T-helper 1 cell treated with Interleukin-12 subunit alpha and Interleukin-12 subunit beta and Interleukin-4 antibody, amounts not matched to agents 30 μg/mL and 1 μg/mL, for 36 hours (primary cell): ENCODE data around the gene JAK2.
"Not testable (repeated sequence)": the region's sequence is repeated elsewhere in the genome, so short reads cannot be mapped to it uniquely, and the experiment has no call there.

Experiments
- H3K27ac Mint-ChIP-seq: one replicate; pipeline ENCODE4 v1.8.0; 2021; ENCODE audit warnings: mild to moderate bottlenecking, mixed read lengths
- H3K27me3 Mint-ChIP-seq: one replicate; pipeline ENCODE4 v1.8.0; 2021; ENCODE audit warnings: low read depth, mixed read lengths
- H3K36me3 Mint-ChIP-seq: one replicate; pipeline ENCODE4 v1.8.0; 2021; ENCODE audit warnings: low read depth, mixed read lengths
- H3K4me1 Mint-ChIP-seq: one replicate; pipeline ENCODE4 v1.8.0; 2021; ENCODE audit warnings: low read depth, mixed read lengths
- H3K4me3 Mint-ChIP-seq: one replicate; pipeline ENCODE4 v1.8.0; 2021; ENCODE audit warnings: mild to moderate bottlenecking, moderate library complexity, mixed read lengths
- H3K9me3 Mint-ChIP-seq: one replicate; pipeline ENCODE4 v1.8.0; 2021; ENCODE audit warnings: mixed read lengths

JAK2 gene

DNA sequence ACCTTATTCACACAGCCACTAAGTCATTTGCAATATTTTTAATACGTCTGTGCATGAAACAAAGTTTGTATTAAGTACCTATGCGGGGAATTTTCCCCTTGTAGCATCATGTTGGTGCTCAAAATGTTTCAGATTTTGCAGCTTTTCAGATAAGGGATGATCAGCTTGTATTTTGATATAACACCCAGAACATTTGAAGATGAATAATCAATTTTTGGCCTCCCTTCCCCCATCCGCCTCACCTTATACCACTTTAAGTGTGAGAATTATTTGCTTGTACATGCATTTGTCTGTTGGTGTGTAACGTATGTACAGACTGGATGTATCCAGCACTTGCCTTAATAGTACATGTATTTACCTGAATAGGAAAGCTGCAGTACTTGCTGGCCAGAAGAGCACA, 1.7 kb downstream of the JAK2 start:
- H3K4me3 Mint-ChIP-seq = no peak overlapping the region
- peaks cover 16% of the 10 kb centered on the region for H3K36me3 Mint-ChIP-seq
- no peaks in the 10 kb centered on the region for H3K27me3 Mint-ChIP-seq
- peaks cover 34% of the 10 kb centered on the region for H3K4me1 Mint-ChIP-seq
- peak overlapping the region; percentile 34 for H3K27ac Mint-ChIP-seq
- peaks cover 2% of the 10 kb centered on the region for H3K9me3 Mint-ChIP-seq

DNA sequence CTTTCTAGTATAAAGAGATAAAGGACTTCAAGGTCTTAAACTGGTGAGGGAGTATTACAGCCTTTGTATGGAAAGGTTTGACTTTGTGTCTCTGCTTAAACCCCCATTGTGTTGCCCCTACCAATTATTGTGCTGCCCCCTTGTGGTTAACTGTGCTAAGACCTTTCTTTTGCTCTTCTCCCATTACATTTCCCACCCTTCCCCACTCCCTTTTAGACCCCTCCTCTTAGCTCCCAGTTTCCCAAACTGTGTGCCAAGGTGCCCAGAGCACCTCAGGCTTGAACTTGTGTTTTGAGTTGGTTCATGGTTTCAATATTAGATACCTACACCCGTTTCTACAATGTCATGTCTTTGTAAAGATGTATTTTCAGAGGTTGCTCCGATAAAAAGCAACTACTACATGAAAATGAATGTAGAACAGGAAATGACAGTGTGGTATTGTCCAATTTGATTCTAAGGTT, 2.9 kb downstream of the JAK2 start:
- peaks cover 29% of the 10 kb centered on the region for H3K36me3 Mint-ChIP-seq
- H3K4me1 Mint-ChIP-seq = peaks cover 32% of the 10 kb centered on the region
- no peak overlapping the region for H3K27ac Mint-ChIP-seq
- peaks cover 13% of the 10 kb centered on the region for H3K9me3 Mint-ChIP-seq
- no peak overlapping the region for H3K4me3 Mint-ChIP-seq
- no peaks in the 10 kb centered on the region for H3K27me3 Mint-ChIP-seq

DNA sequence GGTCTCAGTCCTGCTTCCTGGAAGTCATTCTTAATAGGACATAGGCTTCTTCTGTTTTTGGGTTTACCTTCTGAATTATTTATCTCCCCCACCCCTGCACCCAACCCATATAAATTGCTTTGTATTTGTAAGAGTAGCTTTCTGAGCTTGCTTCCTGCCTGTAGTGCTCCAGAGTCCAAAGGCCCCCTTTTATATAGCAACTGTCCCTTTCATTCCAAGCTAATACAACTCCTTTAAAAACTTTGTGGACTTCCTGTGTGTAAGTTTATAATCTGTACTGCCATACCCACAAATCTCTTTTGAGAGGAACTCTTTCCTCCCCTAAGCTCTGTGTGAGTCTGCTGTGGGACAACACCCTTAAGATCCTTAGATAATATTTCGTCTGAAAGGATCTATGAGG, 7.8 kb downstream of the JAK2 start:
- Mint-ChIP-seq H3K4me3 (no peak overlapping the region), H3K27ac (peak overlapping the region; percentile 55), H3K4me1 (peaks cover 47% of the 10 kb centered on the region), H3K27me3 (no peaks in the 10 kb centered on the region), H3K36me3 (peaks cover 38% of the 10 kb centered on the region), H3K9me3 (peaks cover 21% of the 10 kb centered on the region)

DNA sequence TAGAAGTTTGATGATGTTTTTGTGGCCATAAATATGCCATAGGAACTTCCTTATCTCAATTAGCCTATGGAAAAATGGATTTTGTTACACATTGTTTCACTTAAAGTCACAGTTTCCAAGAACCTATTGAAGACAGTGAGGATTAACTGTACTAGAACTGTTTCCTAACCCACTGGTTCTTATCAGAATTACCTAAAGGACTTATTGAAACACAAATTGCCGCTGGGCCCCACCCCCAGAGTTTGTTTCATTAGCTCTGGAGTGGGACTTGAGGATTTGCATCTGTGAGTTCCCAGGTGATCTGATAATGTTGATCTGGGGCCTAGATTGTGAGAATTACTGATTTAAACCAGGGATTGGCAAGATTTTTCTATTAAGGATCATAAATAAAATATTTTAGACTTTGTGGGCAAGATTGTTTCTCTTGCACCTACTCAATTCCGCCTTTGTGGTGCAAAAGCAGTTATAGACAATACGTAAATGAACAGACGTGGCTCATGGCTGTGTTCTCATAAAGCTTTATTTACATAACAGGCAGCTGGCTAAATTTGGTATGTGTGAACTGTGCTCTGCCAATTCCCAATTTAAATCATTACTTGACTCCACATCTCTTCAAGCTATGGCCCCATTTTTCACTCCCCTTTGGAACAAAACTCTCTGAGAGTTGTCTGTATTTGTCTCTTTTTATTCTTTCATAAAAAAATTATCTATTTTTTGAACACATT, 9.3 kb downstream of the JAK2 start:
- Mint-ChIP-seq H3K4me1 (peaks cover 56% of the 10 kb centered on the region), H3K27me3 (no peaks in the 10 kb centered on the region), H3K4me3 (no peak overlapping the region), H3K27ac (no peak overlapping the region), H3K9me3 (peaks cover 21% of the 10 kb centered on the region), H3K36me3 (peaks cover 49% of the 10 kb centered on the region)

DNA sequence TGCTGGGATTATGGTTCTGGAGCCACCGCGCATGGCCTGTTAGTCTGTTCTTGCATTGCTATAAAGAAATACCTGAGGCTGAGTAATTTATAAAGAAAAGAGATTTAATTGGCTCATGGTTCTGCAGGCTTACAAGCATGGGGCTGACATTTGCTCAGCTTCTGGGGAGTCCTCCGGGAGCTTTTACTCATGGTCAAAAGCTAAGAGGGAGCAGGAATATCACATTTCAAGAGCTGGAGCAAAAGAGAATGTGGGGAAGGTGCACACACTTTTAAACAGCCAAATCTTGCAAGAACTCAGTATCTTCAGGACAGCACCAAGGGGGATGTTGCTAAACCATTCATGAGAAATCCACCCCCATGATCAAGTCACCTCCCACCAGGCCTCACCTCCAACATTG, 12.1 kb downstream of the JAK2 start:
- Mint-ChIP-seq H3K27me3 (no peaks in the 10 kb centered on the region), H3K4me3 (peak overlapping the region; percentile 14), H3K27ac (no peak overlapping the region), H3K36me3 (peaks cover 62% of the 10 kb centered on the region), H3K9me3 (peaks cover 21% of the 10 kb centered on the region), H3K4me1 (peaks cover 56% of the 10 kb centered on the region)

DNA sequence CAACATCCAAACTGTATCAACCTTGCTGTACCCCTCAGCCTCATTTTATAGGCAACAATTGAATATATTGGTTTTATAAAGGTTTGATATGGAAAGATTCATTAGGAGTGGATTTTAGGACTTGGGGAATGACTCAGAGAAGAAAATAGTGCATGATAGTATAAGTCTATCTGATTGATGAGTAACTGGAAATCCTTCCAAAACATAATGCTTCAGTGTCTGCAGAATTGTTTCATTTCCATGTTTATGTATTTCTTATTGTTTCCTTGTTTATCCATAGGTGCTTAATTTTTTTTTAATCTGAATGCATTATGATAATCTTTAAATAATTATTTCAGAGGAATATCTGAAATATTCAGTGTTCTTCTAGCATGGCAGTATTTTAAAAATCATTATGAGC, 12.6 kb downstream of the JAK2 start:
- Mint-ChIP-seq H3K36me3 (peaks cover 60% of the 10 kb centered on the region), H3K4me1 (peaks cover 53% of the 10 kb centered on the region)

DNA sequence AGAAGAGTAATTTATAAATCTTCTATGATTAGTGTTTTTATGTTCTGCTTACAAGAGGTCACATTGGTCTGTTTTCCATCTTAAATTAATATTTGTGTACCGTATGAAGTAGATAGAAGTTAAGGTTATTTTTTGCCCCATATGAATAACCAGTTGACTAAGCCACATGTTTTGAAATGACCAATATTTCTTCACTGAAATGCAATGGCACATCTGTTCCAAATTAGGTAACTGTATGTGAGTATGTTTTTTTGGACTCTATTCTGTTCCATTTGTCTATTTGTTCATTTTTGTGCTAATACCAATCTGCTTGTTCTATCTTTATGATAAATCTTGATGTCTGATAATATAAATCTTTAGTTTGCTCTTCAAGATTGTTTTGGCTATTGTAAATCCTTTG, 17.7 kb downstream of the JAK2 start:
- Mint-ChIP-seq H3K27ac (no peak overlapping the region), H3K36me3 (peaks cover 65% of the 10 kb centered on the region), H3K4me3 (no peak overlapping the region), H3K27me3 (no peaks in the 10 kb centered on the region), H3K9me3 (peaks cover 37% of the 10 kb centered on the region), H3K4me1 (peaks cover 29% of the 10 kb centered on the region)

More for the DNA sequence above, 12.6 kb downstream of the JAK2 start:
- peak overlapping the region; percentile 14 for H3K4me3 Mint-ChIP-seq
- no peak overlapping the region for H3K27ac Mint-ChIP-seq
- H3K9me3 Mint-ChIP-seq = peaks cover 20% of the 10 kb centered on the region
- H3K27me3 Mint-ChIP-seq = no peaks in the 10 kb centered on the region

DNA sequence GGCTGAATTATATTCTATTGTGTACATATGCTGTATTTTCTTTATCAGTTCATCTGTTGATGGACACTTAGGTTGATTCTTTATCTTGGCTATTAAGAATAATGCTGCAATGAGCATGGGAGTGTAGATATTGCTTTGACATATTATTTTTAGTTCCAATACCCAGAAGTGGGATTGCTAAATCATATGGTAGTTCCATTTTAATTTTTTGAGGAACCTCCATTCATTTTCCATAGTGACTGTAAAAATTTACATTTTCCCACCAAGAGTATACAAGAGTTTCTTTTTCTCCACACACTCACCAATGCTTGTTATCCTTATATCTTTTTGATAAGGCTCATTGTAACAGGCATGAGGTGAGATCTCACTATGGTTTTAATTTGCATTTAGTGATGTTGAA, 19.4 kb downstream of the JAK2 start:
- Mint-ChIP-seq H3K9me3 (peaks cover 37% of the 10 kb centered on the region), H3K27me3 (no peaks in the 10 kb centered on the region), H3K4me1 (peaks cover 29% of the 10 kb centered on the region), H3K27ac (no peak overlapping the region), H3K36me3 (peaks cover 59% of the 10 kb centered on the region), H3K4me3 (no peak overlapping the region)

DNA sequence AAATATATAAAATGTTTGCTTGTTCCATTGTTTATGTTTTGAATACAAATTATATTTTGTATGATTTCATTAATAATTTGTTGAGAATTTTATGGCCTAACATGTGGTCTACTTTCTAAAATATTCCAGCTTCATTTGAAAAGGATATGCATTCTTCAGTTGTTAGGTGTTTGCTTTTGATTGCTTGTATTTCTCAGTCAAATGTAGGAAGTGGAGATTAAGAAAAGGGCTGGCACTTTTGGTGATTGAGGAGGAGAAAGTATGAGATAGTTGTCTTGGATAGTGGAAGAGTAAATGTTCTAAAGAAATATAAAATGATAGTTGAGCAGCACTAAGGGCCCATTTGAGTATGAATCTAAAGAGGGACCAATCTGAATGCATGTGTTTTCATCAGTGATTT, 23.1 kb downstream of the JAK2 start:
- Mint-ChIP-seq H3K27ac (no peak overlapping the region), H3K36me3 (peaks cover 43% of the 10 kb centered on the region), H3K4me3 (no peak overlapping the region), H3K9me3 (peaks cover 22% of the 10 kb centered on the region), H3K4me1 (peaks cover 35% of the 10 kb centered on the region), H3K27me3 (no peaks in the 10 kb centered on the region)

DNA sequence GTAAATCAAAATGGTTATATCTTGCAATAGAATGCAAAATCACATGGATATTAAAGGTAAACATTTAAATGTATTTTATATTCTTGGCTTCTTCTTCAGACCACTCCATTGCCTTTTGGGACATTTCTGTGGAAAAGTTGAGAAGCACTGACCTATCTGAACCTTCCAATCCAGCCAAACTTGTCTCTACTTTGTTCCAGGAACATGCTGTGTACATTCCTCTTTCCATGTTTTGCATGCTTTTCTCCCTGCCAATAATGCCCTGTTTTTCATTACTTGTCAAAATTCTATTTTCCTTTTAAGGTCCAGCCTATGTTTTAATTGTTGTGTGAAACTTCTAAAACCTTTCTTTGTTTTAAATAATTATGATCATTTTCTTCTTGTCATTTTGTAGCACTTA, 28.3 kb downstream of the JAK2 start:
- Mint-ChIP-seq H3K27ac (no peak overlapping the region), H3K4me3 (no peak overlapping the region), H3K36me3 (peaks cover 46% of the 10 kb centered on the region), H3K9me3 (peaks cover 19% of the 10 kb centered on the region), H3K4me1 (peaks cover 34% of the 10 kb centered on the region), H3K27me3 (no peaks in the 10 kb centered on the region)

DNA sequence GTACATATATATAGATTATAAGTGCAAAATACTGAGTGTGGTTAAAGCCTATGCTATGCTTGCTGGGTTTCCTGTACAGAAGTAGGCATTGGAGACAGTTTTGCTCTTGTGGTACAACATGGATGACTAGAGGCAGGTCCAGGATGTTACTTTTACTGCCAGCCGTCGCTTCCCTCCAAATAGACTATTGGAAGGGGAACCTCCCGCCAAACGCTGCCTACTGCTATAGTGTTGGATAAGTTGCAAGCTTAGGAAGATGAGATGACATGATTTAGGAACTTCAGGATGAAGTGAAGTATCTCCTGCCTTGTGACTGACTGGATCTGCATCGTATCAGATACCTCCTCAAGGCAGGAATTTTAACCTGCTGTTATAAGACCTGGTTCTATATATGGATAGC, 30.9 kb downstream of the JAK2 start:
- H3K27ac Mint-ChIP-seq = peak overlapping the region; percentile 55
- peaks cover 36% of the 10 kb centered on the region for H3K4me1 Mint-ChIP-seq
- H3K36me3 Mint-ChIP-seq = peaks cover 61% of the 10 kb centered on the region
- peaks cover 31% of the 10 kb centered on the region for H3K9me3 Mint-ChIP-seq
- H3K27me3 Mint-ChIP-seq = no peaks in the 10 kb centered on the region
- H3K4me3 Mint-ChIP-seq = no peak overlapping the region

DNA sequence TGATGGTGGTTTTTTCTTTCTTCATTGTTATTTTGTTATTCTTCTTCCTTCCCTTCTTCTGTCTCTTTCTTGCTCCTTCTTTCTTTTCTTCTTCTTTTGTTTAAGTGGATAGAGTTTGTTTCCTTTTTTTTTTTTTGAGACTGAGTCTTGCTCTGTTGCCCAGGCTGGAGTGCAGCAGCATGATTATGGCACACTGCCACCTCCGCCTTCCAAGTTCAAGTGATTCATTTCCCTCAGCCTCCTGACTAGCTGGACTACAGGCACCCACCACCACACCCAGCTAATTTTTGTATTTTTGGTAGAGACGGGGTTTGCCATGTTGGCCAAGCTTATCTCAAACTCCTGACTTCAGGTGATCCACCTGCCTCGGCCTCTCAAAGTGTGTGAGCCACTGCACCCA, 40.3 kb downstream of the JAK2 start:
- H3K4me3 Mint-ChIP-seq = no peak overlapping the region
- H3K27ac Mint-ChIP-seq = no peak overlapping the region
- H3K36me3 Mint-ChIP-seq = peaks cover 68% of the 10 kb centered on the region
- H3K4me1 Mint-ChIP-seq = peaks cover 50% of the 10 kb centered on the region
- H3K27me3 Mint-ChIP-seq = no peaks in the 10 kb centered on the region
- H3K9me3 Mint-ChIP-seq = peaks cover 9% of the 10 kb centered on the region

DNA sequence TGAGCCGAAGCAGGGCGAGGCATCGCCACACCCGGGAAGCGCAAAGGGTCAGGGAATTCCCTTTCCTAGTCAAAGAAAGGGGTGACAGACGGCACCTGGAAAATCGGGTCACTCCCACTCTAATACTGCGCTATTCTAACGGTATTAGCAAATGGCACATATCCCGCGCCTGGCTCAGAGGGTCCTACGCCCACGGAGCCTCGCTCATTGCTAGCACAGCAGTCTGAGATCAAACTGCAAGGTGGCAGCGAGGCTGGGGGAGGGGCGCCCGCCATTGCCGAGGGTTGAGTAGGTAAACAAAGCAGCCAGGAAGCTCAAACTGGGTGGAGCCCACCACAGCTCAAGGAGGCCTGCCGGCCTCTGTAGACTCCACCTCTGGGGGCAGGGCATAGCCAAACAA, 46.9 kb downstream of the JAK2 start:
- Mint-ChIP-seq H3K9me3 (peaks cover 20% of the 10 kb centered on the region), H3K36me3 (peaks cover 68% of the 10 kb centered on the region)

DNA sequence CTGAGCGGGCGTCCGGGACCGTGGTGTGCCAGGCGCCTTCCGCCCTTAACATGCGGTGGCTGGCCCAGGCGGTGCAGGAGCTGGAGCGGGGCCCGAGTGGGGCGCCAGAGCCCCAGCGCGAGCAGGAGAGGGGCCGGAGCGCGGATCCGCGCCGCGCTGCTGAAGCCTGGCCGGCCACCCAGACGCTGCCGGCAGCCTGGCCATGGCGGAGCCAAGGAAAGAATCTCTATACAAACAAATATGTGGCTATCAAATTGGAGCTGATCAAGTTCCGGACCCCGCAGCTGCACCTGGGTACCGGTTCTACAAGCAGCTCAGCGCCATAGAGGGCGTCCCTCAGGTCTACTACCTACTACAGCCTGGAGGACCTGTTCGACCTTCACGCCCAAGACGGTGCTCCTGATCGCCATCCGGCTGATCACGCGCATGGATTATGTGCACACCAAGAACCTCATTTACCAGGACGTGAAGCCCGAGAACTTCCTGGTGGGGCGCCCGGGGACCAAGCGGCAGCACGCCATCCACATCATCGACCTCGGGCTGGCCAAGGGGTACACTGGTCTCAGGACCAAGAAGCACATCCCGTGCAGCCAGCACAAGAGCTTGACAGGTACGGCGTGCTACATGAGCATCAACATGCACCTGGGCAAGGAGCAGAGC, 55.8 kb downstream of the JAK2 start:
- Mint-ChIP-seq H3K27me3 (no peaks in the 10 kb centered on the region), H3K36me3 (peaks cover 50% of the 10 kb centered on the region), H3K9me3 (no peaks in the 10 kb centered on the region), H3K4me3 (no peak overlapping the region), H3K4me1 (peaks cover 10% of the 10 kb centered on the region), H3K27ac (no peak overlapping the region)

More for the DNA sequence above, 46.9 kb downstream of the JAK2 start:
- H3K4me3 Mint-ChIP-seq, H3K27me3 Mint-ChIP-seq, H3K27ac Mint-ChIP-seq: not testable (repeated sequence)
- H3K4me1 Mint-ChIP-seq = peaks cover 23% of the 10 kb centered on the region

DNA sequence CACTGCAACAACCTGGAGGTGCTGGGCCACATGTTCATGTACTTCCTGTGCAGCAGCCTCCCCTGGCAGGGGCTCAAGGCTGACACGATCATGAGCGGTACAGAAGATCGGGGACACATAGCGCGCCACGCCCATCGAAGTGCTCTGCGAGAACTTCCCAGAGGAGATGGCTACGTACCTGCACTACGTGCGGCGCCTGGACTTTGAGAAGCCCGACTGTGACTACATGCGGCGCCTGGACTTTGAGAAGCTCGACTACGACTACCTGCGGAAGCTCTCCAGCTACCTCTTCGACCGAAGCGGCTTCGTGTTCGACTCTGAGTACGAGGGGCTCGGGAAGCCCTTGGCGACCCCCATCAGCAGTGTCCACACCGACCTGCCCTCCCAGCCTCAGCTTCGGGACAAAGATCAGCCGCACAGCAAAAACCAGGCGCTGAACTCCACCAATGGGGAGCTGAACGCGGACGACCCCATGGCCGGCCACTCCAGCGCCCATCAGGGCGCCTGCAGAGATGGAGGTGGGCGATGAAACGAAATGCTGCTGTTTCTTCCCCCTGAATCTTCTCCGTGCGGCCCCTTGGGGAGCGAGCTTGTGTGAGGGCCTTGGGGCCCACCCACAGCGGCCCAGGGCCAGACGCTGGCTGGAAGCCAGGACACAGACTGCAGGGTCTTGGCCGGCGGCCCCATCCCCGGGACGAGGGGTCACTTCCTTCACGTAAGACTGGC, 56.5 kb downstream of the JAK2 start:
- H3K27ac Mint-ChIP-seq = no peak overlapping the region

More for the DNA sequence above, 56.5 kb downstream of the JAK2 start:
- H3K4me1 Mint-ChIP-seq = peaks cover 15% of the 10 kb centered on the region
- peaks cover 56% of the 10 kb centered on the region for H3K36me3 Mint-ChIP-seq
- H3K4me3 Mint-ChIP-seq = no peak overlapping the region
- no peaks in the 10 kb centered on the region for H3K27me3 Mint-ChIP-seq
- H3K9me3 Mint-ChIP-seq = no peaks in the 10 kb centered on the region
